ENCODE measurements around the gene KLRC2.
"Not testable (repeated sequence)": the region's sequence is repeated elsewhere in the genome, so short reads cannot be mapped to it uniquely, and the experiment has no call there.

Gene KLRC2

GRCh38 chr12:10435816-10436215 is at the start of gene KLRC2:
KLRC2 (minus strand) TSS chr12:10436010; CDS start chr12:10435986, 24 bp downstream.
- not testable (repeated sequence) for DNase-seq

- not testable (repeated sequence) for DNase-seq
These were observed 46.1 kb upstream of the KLRC2 start for GRCh38 chr12:10481901-10482300.

GRCh38 chr12:10472808-10473207 is 37.0 kb upstream of the KLRC2 start:
- not testable (repeated sequence) for DNase-seq

GRCh38 chr12:10469701-10470100 is 33.9 kb upstream of the KLRC2 start:
- no peak for DNase-seq

GRCh38 chr12:10466311-10466710 is 30.5 kb upstream of the KLRC2 start:
- no peak for DNase-seq

- DNase-seq: no peak
These were observed 21.9 kb upstream of the KLRC2 start for GRCh38 chr12:10457760-10458159.

GRCh38 chr12:10456856-10457255 is 21.0 kb upstream of the KLRC2 start:
- DNase-seq: no peak

- DNase-seq: no peak
These were observed 20.0 kb upstream of the KLRC2 start for GRCh38 chr12:10455766-10456165.

GRCh38 chr12:10454531-10454930 is 18.7 kb upstream of the KLRC2 start:
- DNase-seq: no peak

GRCh38 chr12:10453156-10453555 is 17.3 kb upstream of the KLRC2 start, which contains the start of gene KLRC1:
KLRC1 (minus strand) TSS chr12:10453377; CDS start chr12:10451156, 2,221 bp downstream.
- no peak for DNase-seq

GRCh38 chr12:10448236-10448635 is 12.4 kb upstream of the KLRC2 start:
- DNase-seq: no peak

- not testable (repeated sequence) for DNase-seq
These were observed 10.2 kb upstream of the KLRC2 start for GRCh38 chr12:10446052-10446451.

- DNase-seq: not testable (repeated sequence)
These were observed 5.3 kb upstream of the KLRC2 start for GRCh38 chr12:10441144-10441543.

- DNase-seq: not testable (repeated sequence)
These were observed 3.9 kb upstream of the KLRC2 start for GRCh38 chr12:10439608-10440274.

- not testable (repeated sequence) for DNase-seq
These were observed 1.8 kb upstream of the KLRC2 start for GRCh38 chr12:10437601-10438000.

GRCh38 chr12:10430623-10431022 is 5.2 kb downstream of the KLRC2 start:
- DNase-seq: not testable (repeated sequence)

GRCh38 chr12:10425938-10426337 is 9.9 kb downstream of the KLRC2 start:
- DNase-seq: not testable (repeated sequence)

- DNase-seq: not testable (repeated sequence)
These were observed 11.4 kb downstream of the KLRC2 start for GRCh38 chr12:10424260-10424899.

- DNase-seq: not testable (repeated sequence)
These were observed 13.7 kb downstream of the KLRC2 start for GRCh38 chr12:10422159-10422558.

- DNase-seq: not testable (repeated sequence)
These were observed 15.5 kb downstream of the KLRC2 start, which contains the start of gene KLRC3 for GRCh38 chr12:10420334-10420733. KLRC3 (minus strand) TSS chr12:10420595; CDS start chr12:10420550, 45 bp downstream.

GRCh38 chr12:10409392-10409791 is 26.4 kb downstream of the KLRC2 start, which contains the start of gene KLRC4:
KLRC4 (minus strand) TSS chr12:10409757; CDS start chr12:10409575, 182 bp downstream.
- DNase-seq: no peak

- no peak for DNase-seq
These were observed 27.0 kb downstream of the KLRC2 start for GRCh38 chr12:10408842-10409241.

GRCh38 chr12:10406725-10407124 is 29.1 kb downstream of the KLRC2 start:
- no peak for DNase-seq

- DNase-seq: no peak
These were observed 30.5 kb downstream of the KLRC2 start for GRCh38 chr12:10405294-10405693.
